Right ventricle myocardium inferior (tissue), 1 donor: ENCODE results near the gene CACNA2D2. TPM values are rescaled to one million over a fixed set of nuclear protein-coding genes. Genes with fewer than 3 reads are reported as not detected.

Experiments used
- ATAC-seq: fragments of 200-7000 bp; cut with Tn5 transposase; one replicate; pipeline ENCODE4 v1.9.1; 2020; ENCODE audit warnings: mild to moderate bottlenecking, moderate library complexity
- DNase-seq: peaks from one replicate; pipeline ENCODE4 v3.0.0; 2021; ENCODE audit errors: missing footprints
- intact Hi-C: fragments of 100-400 bp; cut with DNase I; formaldehyde crosslinking; loops from one replicate; pipeline ENCODE4 v1.11.0; 2022
- total RNA-seq: library from RNA; stranded (reverse); fragmentation: NEBNext Ultra II Directional; extraction: Animal tissue kit (Norgen Biotek cat#: 25700); gene quantifications from one replicate; pipeline ENCODE4 v1.2.1, GENCODE V29; 2021
- donor health status: DM: no; HTN: yes; CAD: no; lungs with severe emphysema.

CACNA2D2 gene
- total RNA-seq, 1 donor from 2014 or later: 1.2 TPM

GRCh38 chr3:50478051-50478450, 25.4 kb downstream of the CACNA2D2 start:
- ATAC-seq: no peak
- intact Hi-C loops: no loop called here
- no peak for DNase-seq

GRCh38 chr3:50475348-50475747, 28.1 kb downstream of the CACNA2D2 start:
- ATAC-seq (no peak), DNase-seq (peak; percentile 62)
- intact Hi-C loops: no loop called here

- ATAC-seq (peak; percentile 15), DNase-seq (no peak)
- intact Hi-C loops: no loop called here
These were observed 28.7 kb downstream of the CACNA2D2 start for GRCh38 chr3:50474717-50475116.

- DNase-seq: no peak
- ATAC-seq: peak; percentile 62
- intact Hi-C loops: no loop called here
These were observed 29.7 kb downstream of the CACNA2D2 start for GRCh38 chr3:50473768-50474167.

- ATAC-seq: no peak
- no peak for DNase-seq
- intact Hi-C loops: no loop called here
These were observed 30.5 kb downstream of the CACNA2D2 start for GRCh38 chr3:50472958-50473357.

- ATAC-seq (no peak), DNase-seq (no peak)
- intact Hi-C loops: no loop called here
These were observed 32.8 kb downstream of the CACNA2D2 start for GRCh38 chr3:50470658-50471057.

- no peak for ATAC-seq
These were observed 35.5 kb downstream of the CACNA2D2 start for GRCh38 chr3:50467919-50468318.

GRCh38 chr3:50466177-50466576, 37.3 kb downstream of the CACNA2D2 start:
- DNase-seq: no peak
- peak; percentile 26 for ATAC-seq
- intact Hi-C loops: no loop called here

More at GRCh38 chr3:50467919-50468318, 35.5 kb downstream of the CACNA2D2 start:
- intact Hi-C loops: no loop called here
- no peak for DNase-seq

- DNase-seq: no peak
- intact Hi-C loops: no loop called here
- ATAC-seq: no peak
These were observed 38.9 kb downstream of the CACNA2D2 start for GRCh38 chr3:50464569-50464968.

- intact Hi-C loops: no loop called here
- ATAC-seq (no peak), DNase-seq (no peak)
These were observed 43.6 kb downstream of the CACNA2D2 start for GRCh38 chr3:50459785-50460184.

GRCh38 chr3:50457988-50458387, 45.4 kb downstream of the CACNA2D2 start:
- intact Hi-C loops: no loop called here
- ATAC-seq: no peak
- DNase-seq: no peak

- ATAC-seq (no peak), DNase-seq (no peak)
- intact Hi-C loops: no loop called here
These were observed 48.0 kb downstream of the CACNA2D2 start for GRCh38 chr3:50455161-50456018.

- intact Hi-C loops: no loop called here
- DNase-seq (no peak), ATAC-seq (no peak)
These were observed 48.9 kb downstream of the CACNA2D2 start for GRCh38 chr3:50454481-50455070.

GRCh38 chr3:50453907-50454306, 49.5 kb downstream of the CACNA2D2 start:
- intact Hi-C loops: no loop called here

GRCh38 chr3:50450209-50450921, 53.1 kb downstream of the CACNA2D2 start:
- peak; percentile 42 for ATAC-seq
- intact Hi-C loops: no loop called here
- peak; percentile 87 for DNase-seq

More at GRCh38 chr3:50453907-50454306, 49.5 kb downstream of the CACNA2D2 start:
- ATAC-seq (no peak), DNase-seq (no peak)

- DNase-seq: peak; percentile 45
- intact Hi-C loops: loop anchor here (5.0 kb wide), 1 partner anchor 38 kb away; no protein-coding TSS in a partner anchor
- no peak for ATAC-seq
These were observed 54.5 kb downstream of the CACNA2D2 start for GRCh38 chr3:50448752-50449539.

GRCh38 chr3:50447290-50447840, 56.1 kb downstream of the CACNA2D2 start:
- intact Hi-C loops: loop anchor here (5.0 kb wide), 1 partner anchor 40 kb away; no protein-coding TSS in a partner anchor
- DNase-seq: peak; percentile 64
- ATAC-seq: no peak

GRCh38 chr3:50445919-50446318, 57.5 kb downstream of the CACNA2D2 start:
- DNase-seq (no peak), ATAC-seq (no peak)
- intact Hi-C loops: loop anchor here (5.0 kb wide), 1 partner anchor 41 kb away; no protein-coding TSS in a partner anchor
